HCT116 (cell line): ENCODE measurements around the gene HEATR3. TPM values are rescaled to one million over a fixed set of nuclear protein-coding genes. Genes with fewer than 3 reads are reported as not detected.
A peak's percentile ranks its signal among the peaks of the same experiment; 100 is the strongest.

Source experiments
- ATAC-seq: fragments of 200-7000 bp; cut with Tn5 transposase; 2 replicates; pipeline ENCODE4 v1.9.1; 2020; ENCODE audit warnings: mild to moderate bottlenecking, moderate library complexity
- BruUV-seq: library from RNA; stranded (reverse); fragments of 400-500 nt; replicated peaks from 2 replicates; lab custom pipeline; 2021; lab: Mats Ljungman, UMichigan
- CTCF ChIA-PET: fragments of 300-600 bp; sonication (Branson Sonifier 250); formaldehyde crosslinking; loops from one replicate; lab custom pipeline; 2021; ENCODE audit warnings: antibody characterized with exemption; lab: Charles Lee
- POLR2A ChIA-PET: fragments of 300-600, 350-600 bp; sonication (Branson Sonifier 250); formaldehyde crosslinking; loops from one replicate; lab custom pipeline; 2021; ENCODE audit warnings: antibody characterized with exemption; lab: Charles Lee
- RAD21 ChIA-PET, 2 experiments: fragments of 300-600 bp; sonication (Branson Sonifier 250); formaldehyde crosslinking; loops; one replicate each; lab custom pipeline; 2023; ENCODE audit warnings: low total read pairs in 2 of 2; ENCODE audit not compliant: uncharacterized antibody in 2 of 2, unreplicated experiment in 2 of 2, low non-redundant PET in 1 of 2; lab: Charles Lee
- DNase-seq: peaks from one replicate; pipeline ENCODE4 v3.0.0-alpha.2; 2010; ENCODE audit warnings: low read depth, low spot score
- H2AFZ ChIP-seq: fragments of 200-600 bp; shearing (Covaris generic), sonication (generic); 2 replicates; pipeline ENCODE4 v1.6.1; 2017; ENCODE audit warnings: low read depth, mixed run types, mixed read lengths, antibody characterized with exemption, low read length; ENCODE audit not compliant: poor library complexity, severe bottlenecking
- H3K27ac ChIP-seq: 2 replicates; pipeline ENCODE4 v1.5.1; 2012; ENCODE audit warnings: low read depth, low read length
- H3K27me3 ChIP-seq: fragments of 200-600 bp; sonication (generic); 2 replicates; pipeline ENCODE4 v1.6.1; 2016; ENCODE audit warnings: mixed run types, low read length, mixed read lengths; ENCODE audit not compliant: insufficient read depth
- H3K36me3 ChIP-seq, 2 experiments: fragments of 200-500 bp in 1 of 2; fragments of 200-600 bp in 1 of 2; sonication (Bioruptor generic) in 1 of 2; sonication (generic) in 1 of 2; 2 replicates each; pipeline versions ENCODE4 v1.5.1 to v1.6.1; 2014 to 2016; ENCODE audit warnings: low read length in 2 of 2, inconsistent platforms in 1 of 2, mixed read lengths in 1 of 2, mixed run types in 1 of 2; ENCODE audit not compliant: insufficient read depth in 2 of 2, control insufficient read depth in 1 of 2
- H3K4me1 ChIP-seq, 2 experiments: fragments of 200-600 bp in 1 of 2; sonication (generic) in 1 of 2; 2 replicates each; pipeline versions ENCODE4 v1.5.1 to v1.6.1; 2012 to 2017; ENCODE audit warnings: low read length in 2 of 2, inconsistent platforms in 1 of 2, mild to moderate bottlenecking in 1 of 2, mixed read lengths in 1 of 2, mixed run types in 1 of 2, moderate library complexity in 1 of 2; ENCODE audit not compliant: insufficient read depth in 2 of 2, control insufficient read depth in 1 of 2
- H3K4me2 ChIP-seq: fragments of 200-600 bp; sonication (generic); 2 replicates; pipeline ENCODE4 v1.6.1; 2017; ENCODE audit warnings: mixed run types, low read length, mixed read lengths
- H3K4me3 ChIP-seq, 2 experiments: fragments of 200-600 bp in 1 of 2; sonication (generic) in 1 of 2; replicated peaks in 1 of 2; 2 replicates each; pipeline ENCODE4 v1.5.1; 2011 to 2016; ENCODE audit warnings: low read length in 2 of 2, control low read depth in 1 of 2, low read depth in 1 of 2, mild to moderate bottlenecking in 1 of 2, mixed read lengths in 1 of 2, mixed run types in 1 of 2
- H3K79me2 ChIP-seq: fragments of 200-600 bp; sonication (generic); 2 replicates; pipeline ENCODE4 v1.6.1; 2017; ENCODE audit warnings: mild to moderate bottlenecking, mixed run types, low read length, moderate library complexity, mixed read lengths; ENCODE audit not compliant: insufficient read depth
- H3K9ac ChIP-seq: fragments of 200-600 bp; sonication (generic); 2 replicates; pipeline ENCODE4 v1.6.1; 2016; ENCODE audit warnings: low read length, mixed read lengths
- H3K9me2 ChIP-seq: fragments of 200-600 bp; sonication (generic), shearing (Covaris generic); 2 replicates; pipeline ENCODE4 v1.6.1; 2017; ENCODE audit warnings: mixed run types, mild to moderate bottlenecking, moderate library complexity; ENCODE audit not compliant: insufficient read depth
- H3K9me3 ChIP-seq, 2 experiments: fragments of 200-500 bp in 1 of 2; fragments of 200-600 bp in 1 of 2; sonication (Bioruptor generic) in 1 of 2; sonication (generic) in 1 of 2; 2 replicates each; pipeline ENCODE4 v1.6.1; 2014 to 2017; ENCODE audit warnings: low read length in 2 of 2, mixed read lengths in 2 of 2, inconsistent platforms in 1 of 2, low read depth in 1 of 2, mild to moderate bottlenecking in 1 of 2, mixed run types in 1 of 2, moderate library complexity in 1 of 2; ENCODE audit not compliant: control insufficient read depth in 1 of 2, insufficient read depth in 1 of 2
- H4K20me1 ChIP-seq: fragments of 200-600 bp; sonication (generic), shearing (Covaris generic); 2 replicates; pipeline ENCODE4 v1.6.1; 2017; ENCODE audit warnings: mixed run types, mild to moderate bottlenecking, moderate library complexity; ENCODE audit not compliant: insufficient read depth
- CBX3 ChIP-seq: IDR thresholded peaks from 2 replicates; pipeline ENCODE4 v1.6.1; 2012; ENCODE audit warnings: low read depth
- CEBPB ChIP-seq: IDR thresholded peaks from 2 replicates; pipeline ENCODE4 v1.6.1; 2012; ENCODE audit warnings: low read depth
- EGR1 ChIP-seq: IDR thresholded peaks from 2 replicates; pipeline ENCODE4 v1.6.1; 2012; ENCODE audit warnings: low read depth
- ELF1 ChIP-seq: IDR thresholded peaks from 2 replicates; pipeline ENCODE4 v1.6.1; 2012; ENCODE audit warnings: low read depth, borderline replicate concordance
- EZH2phosphoT487 ChIP-seq: fragments of 200-600 bp; IDR thresholded peaks from 2 replicates; pipeline ENCODE4 v1.6.1; 2018; ENCODE audit warnings: antibody characterized with exemption, borderline replicate concordance
- JUND ChIP-seq: IDR thresholded peaks from 2 replicates; pipeline ENCODE4 v1.6.1; 2012
- MAX ChIP-seq: IDR thresholded peaks from 2 replicates; pipeline ENCODE4 v1.6.1; 2012
- POLR2AphosphoS5 ChIP-seq: IDR thresholded peaks from 2 replicates; pipeline ENCODE4 v1.6.1; 2011; ENCODE audit warnings: mild to moderate bottlenecking, low read depth, low read length, moderate library complexity
- RAD21 ChIP-seq: IDR thresholded peaks from 2 replicates; pipeline ENCODE4 v1.6.1; 2012; ENCODE audit warnings: low read depth, mild to moderate bottlenecking
- REST ChIP-seq: IDR thresholded peaks from 2 replicates; pipeline ENCODE4 v1.6.1; 2012; ENCODE audit warnings: low read depth
- SIN3A ChIP-seq: IDR thresholded peaks from 2 replicates; pipeline ENCODE4 v1.6.1; 2012; ENCODE audit warnings: low read depth
- SP1 ChIP-seq: IDR thresholded peaks from 2 replicates; pipeline ENCODE4 v1.6.1; 2012; ENCODE audit warnings: low read depth
- SRF ChIP-seq: IDR thresholded peaks from 2 replicates; pipeline ENCODE4 v1.6.1; 2012; ENCODE audit warnings: low read depth
- YY1 ChIP-seq: IDR thresholded peaks from 2 replicates; pipeline ENCODE4 v1.6.1; 2011; ENCODE audit warnings: low read length, low read depth, moderate library complexity, mild to moderate bottlenecking; ENCODE audit not compliant: insufficient replicate concordance; ENCODE audit errors: extremely low read depth
- ZBTB33 ChIP-seq: IDR thresholded peaks from 2 replicates; pipeline ENCODE4 v1.6.1; 2011; ENCODE audit warnings: mild to moderate bottlenecking, low read length, moderate library complexity; ENCODE audit not compliant: insufficient replicate concordance; ENCODE audit errors: extremely low read depth
- ZFX ChIP-seq: fragments of 450-650 bp; IDR thresholded peaks from 2 replicates; pipeline ENCODE4 v1.6.1; 2017
- ZNF274 ChIP-seq: fragments of 200-500 bp; sonication (Bioruptor generic); IDR thresholded peaks from 2 replicates; pipeline ENCODE4 v1.6.1; 2014; ENCODE audit warnings: mild to moderate bottlenecking, low read depth, low read length, inconsistent platforms
- intact Hi-C: fragments of 100-400 bp; cut with micrococcal nuclease; formaldehyde crosslinking; loops from 2 replicates; pipeline ENCODE4 v1.10.0; 2022
- total RNA-seq: library from RNA; stranded (reverse); gene quantifications from one replicate; pipeline ENCODE4 v1.2.1, GENCODE V29; 2021; ENCODE audit not compliant: unreplicated experiment

HEATR3 gene
- total RNA-seq, 1 experiment from 2014 or later: 16.3 TPM

GRCh38 chr16:50152807-50153595, 87.2 kb downstream of the HEATR3 start, which contains the start of gene TENT4B (continued):
- no peak for TF ChIP-seq CEBPB
- TF ChIP-seq RAD21: no peak
- TF ChIP-seq SIN3A: no peak; the same call in 1 of the 2 replicates
- TF ChIP-seq SRF: no peak
- TF ChIP-seq EGR1: no peak

- no peaks in the 10 kb centered on the region for H3K9me2 ChIP-seq
- no peaks in the 10 kb centered on the region for H3K27me3 ChIP-seq
- no TSS peak for BruUV-seq
- H4K20me1 ChIP-seq: no peaks in the 10 kb centered on the region
- peaks cover 15 to 25% of the 10 kb centered on the region in 2 experiments for H3K4me1 ChIP-seq
- H3K4me2 ChIP-seq: peak overlapping the region; percentile 98
- H3K36me3 ChIP-seq: no peaks in the 10 kb centered on the region; a peak in 1 of 4 replicates
- intact Hi-C loops: loop anchor here (2.0 kb wide), 1 partner anchor 87 kb away; no protein-coding TSS in a partner anchor
- TF ChIP-seq POLR2AphosphoS5 (0 out of 2 replicates have a peak, but pooled peaks have one; percentile 5), EZH2phosphoT487 (no peak), ZFX (peak; percentile 48), ZBTB33 (no peak), ELF1 (no peak), ZNF274 (no peak), YY1 (no peak), EGR1 (no peak), SP1 (no peak), REST (no peak), SRF (no peak), RAD21 (no peak), CBX3 (no peak), SIN3A (no peak), CEBPB (no peak), JUND (no peak), MAX (no peak)
- no peak overlapping the region for H2AFZ ChIP-seq
- peak; percentile 23 for ATAC-seq
- DNase-seq: no peak
- peak overlapping the region; percentile 71 to 85 for H3K4me3 ChIP-seq
- H3K27ac ChIP-seq: peak overlapping the region; percentile 66; the same call in 1 of the 2 replicates
- peak overlapping the region; percentile 80 for H3K9ac ChIP-seq
- CTCF ChIA-PET: no interaction called here
- H3K79me2 ChIP-seq: peaks cover 49% of the 10 kb centered on the region
- H3K9me3 ChIP-seq: no peaks in the 10 kb centered on the region
- POLR2A ChIA-PET: no interaction called here
- RAD21 ChIA-PET: no interaction called here
These were observed 88.0 kb downstream of the HEATR3 start for GRCh38 chr16:50153596-50154419.
